B cell (primary cell): Measurements from ENCODE around the gene ATP9B.

Source experiments
- EZH2 ChIP-seq: IDR thresholded peaks from 2 replicates; pipeline ENCODE4 v1.6.1; 2012; ENCODE audit warnings: borderline replicate concordance, low read depth, mild to moderate bottlenecking, moderate library complexity, low read length; ENCODE audit not compliant: insufficient read depth, poor library complexity, severe bottlenecking
- TF ChIP-seq, protein P1 (sequence below): fragments of 200-600 bp; IDR thresholded peaks from one replicate; pipeline ENCODE4 v1.8.0; 2022; ENCODE audit warnings: antibody characterized with exemption, mild to moderate bottlenecking

- TF ChIP-seq EZH2, result no peak
- TF ChIP-seq, protein P1, sequence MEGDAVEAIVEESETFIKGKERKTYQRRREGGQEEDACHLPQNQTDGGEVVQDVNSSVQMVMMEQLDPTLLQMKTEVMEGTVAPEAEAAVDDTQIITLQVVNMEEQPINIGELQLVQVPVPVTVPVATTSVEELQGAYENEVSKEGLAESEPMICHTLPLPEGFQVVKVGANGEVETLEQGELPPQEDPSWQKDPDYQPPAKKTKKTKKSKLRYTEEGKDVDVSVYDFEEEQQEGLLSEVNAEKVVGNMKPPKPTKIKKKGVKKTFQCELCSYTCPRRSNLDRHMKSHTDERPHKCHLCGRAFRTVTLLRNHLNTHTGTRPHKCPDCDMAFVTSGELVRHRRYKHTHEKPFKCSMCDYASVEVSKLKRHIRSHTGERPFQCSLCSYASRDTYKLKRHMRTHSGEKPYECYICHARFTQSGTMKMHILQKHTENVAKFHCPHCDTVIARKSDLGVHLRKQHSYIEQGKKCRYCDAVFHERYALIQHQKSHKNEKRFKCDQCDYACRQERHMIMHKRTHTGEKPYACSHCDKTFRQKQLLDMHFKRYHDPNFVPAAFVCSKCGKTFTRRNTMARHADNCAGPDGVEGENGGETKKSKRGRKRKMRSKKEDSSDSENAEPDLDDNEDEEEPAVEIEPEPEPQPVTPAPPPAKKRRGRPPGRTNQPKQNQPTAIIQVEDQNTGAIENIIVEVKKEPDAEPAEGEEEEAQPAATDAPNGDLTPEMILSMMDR, result no peak
Measured at GRCh38 chr18:79251021-79251420, 181.8 kb downstream of the ATP9B start.
